22Rv1 (cell line): ENCODE measurements around the gene CCL21.

ENCODE experiments used
- ZFX ChIP-seq: fragments of 450-650 bp; IDR thresholded peaks from 2 replicates; pipeline ENCODE4 v1.6.1; 2017; ENCODE audit warnings: antibody characterized with exemption, borderline replicate concordance
- TF ChIP-seq, protein P1 (sequence below): fragments of 450-650 bp; IDR thresholded peaks from 2 replicates; pipeline ENCODE4 v1.5.1; 2017; ENCODE audit warnings: mild to moderate bottlenecking

DNA sequence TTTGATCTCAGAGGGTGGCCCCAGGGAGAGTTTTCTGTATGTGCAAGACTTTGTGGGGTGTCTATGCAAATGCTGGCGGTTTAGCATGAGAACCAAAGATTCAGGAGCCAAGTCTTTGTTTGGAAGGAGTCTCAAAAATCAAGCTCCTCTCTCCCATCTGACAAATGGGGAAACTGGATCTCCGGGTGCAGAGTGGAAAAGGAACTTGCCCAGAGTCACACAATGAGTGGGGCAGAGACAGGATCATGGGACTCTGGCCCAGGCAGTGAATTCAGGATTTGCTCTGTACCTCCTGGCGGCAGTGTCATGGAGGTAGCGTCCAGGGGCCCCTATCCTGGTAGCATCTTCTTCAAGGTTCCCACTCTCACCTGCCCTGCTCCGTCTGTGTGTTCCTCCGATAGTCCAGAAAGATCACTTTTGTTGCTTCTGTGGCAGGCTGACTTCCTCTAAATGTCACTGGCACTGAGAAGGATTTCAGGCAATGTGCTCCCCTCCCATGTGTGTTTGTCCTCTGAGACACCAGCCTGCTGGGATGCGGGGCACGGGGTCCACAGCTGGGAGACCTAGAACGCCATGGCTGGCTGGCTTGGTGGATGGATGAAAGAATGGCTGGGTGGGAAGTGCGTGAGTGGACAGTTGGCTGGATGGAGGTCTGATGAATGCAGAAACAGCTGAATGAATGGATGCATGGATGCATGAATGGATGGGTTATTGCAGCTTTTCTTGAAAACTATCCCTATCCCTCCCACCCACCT lies 22.5 kb downstream of the CCL21 start:
- TF ChIP-seq, protein P1, sequence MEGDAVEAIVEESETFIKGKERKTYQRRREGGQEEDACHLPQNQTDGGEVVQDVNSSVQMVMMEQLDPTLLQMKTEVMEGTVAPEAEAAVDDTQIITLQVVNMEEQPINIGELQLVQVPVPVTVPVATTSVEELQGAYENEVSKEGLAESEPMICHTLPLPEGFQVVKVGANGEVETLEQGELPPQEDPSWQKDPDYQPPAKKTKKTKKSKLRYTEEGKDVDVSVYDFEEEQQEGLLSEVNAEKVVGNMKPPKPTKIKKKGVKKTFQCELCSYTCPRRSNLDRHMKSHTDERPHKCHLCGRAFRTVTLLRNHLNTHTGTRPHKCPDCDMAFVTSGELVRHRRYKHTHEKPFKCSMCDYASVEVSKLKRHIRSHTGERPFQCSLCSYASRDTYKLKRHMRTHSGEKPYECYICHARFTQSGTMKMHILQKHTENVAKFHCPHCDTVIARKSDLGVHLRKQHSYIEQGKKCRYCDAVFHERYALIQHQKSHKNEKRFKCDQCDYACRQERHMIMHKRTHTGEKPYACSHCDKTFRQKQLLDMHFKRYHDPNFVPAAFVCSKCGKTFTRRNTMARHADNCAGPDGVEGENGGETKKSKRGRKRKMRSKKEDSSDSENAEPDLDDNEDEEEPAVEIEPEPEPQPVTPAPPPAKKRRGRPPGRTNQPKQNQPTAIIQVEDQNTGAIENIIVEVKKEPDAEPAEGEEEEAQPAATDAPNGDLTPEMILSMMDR, result no peak
- no peak for TF ChIP-seq ZFX
